MM.1S (cell line): Measurements from ENCODE around the gene ITGB6.

Experiments used
- DNase-seq: peaks from one replicate; pipeline ENCODE4 v3.0.0-alpha.2; 2015
- H2AFZ ChIP-seq: fragments of 300-600 bp; sonication (generic); 2 replicates; pipeline ENCODE4 v1.6.0; 2016; ENCODE audit warnings: antibody characterized with exemption, low read length
- H3F3A ChIP-seq: fragments of 300-600 bp; sonication (generic); 2 replicates; pipeline ENCODE4 v1.6.1; 2016; ENCODE audit warnings: mild to moderate bottlenecking, antibody characterized with exemption, low read length, moderate library complexity, mixed read lengths; ENCODE audit not compliant: insufficient read depth
- H3K27ac ChIP-seq: fragments of 300-600 bp; sonication (generic); 2 replicates; pipeline ENCODE4 v1.5.1; 2016; ENCODE audit warnings: mild to moderate bottlenecking, low read length
- H3K27me3 ChIP-seq: fragments of 300-600 bp; sonication (generic); replicated peaks from 2 replicates; pipeline ENCODE4 v1.6.0; 2016; ENCODE audit warnings: low read length; ENCODE audit not compliant: insufficient read depth
- H3K36me3 ChIP-seq: fragments of 300-600 bp; sonication (generic); replicated peaks from 2 replicates; pipeline ENCODE4 v1.6.1; 2016; ENCODE audit warnings: mild to moderate bottlenecking, low read length, mixed read lengths; ENCODE audit not compliant: insufficient read depth
- H3K4me1 ChIP-seq: fragments of 300-600 bp; sonication (generic); 2 replicates; pipeline ENCODE4 v1.6.1; 2016; ENCODE audit warnings: low read length, mixed read lengths
- H3K4me2 ChIP-seq: fragments of 300-600 bp; sonication (generic); 2 replicates; pipeline ENCODE4 v1.6.0; 2016; ENCODE audit warnings: low read depth, low read length
- H3K4me3 ChIP-seq: fragments of 300-600 bp; sonication (generic); 2 replicates; pipeline ENCODE4 v1.5.1; 2016; ENCODE audit warnings: low read length, mixed read lengths
- H3K79me2 ChIP-seq: fragments of 300-600 bp; sonication (generic); 2 replicates; pipeline ENCODE4 v1.6.1; 2016; ENCODE audit warnings: mixed run types, low read length, mixed read lengths
- H3K9ac ChIP-seq: fragments of 300-600 bp; sonication (generic); 2 replicates; pipeline ENCODE4 v1.6.1; 2016; ENCODE audit warnings: low read length, mixed read lengths
- H3K9me2 ChIP-seq: fragments of 300-600 bp; sonication (generic); replicated peaks from 2 replicates; pipeline ENCODE4 v1.6.1; 2016; ENCODE audit warnings: mild to moderate bottlenecking, low read length, mixed read lengths; ENCODE audit not compliant: insufficient read depth
- H3K9me3 ChIP-seq: fragments of 300-600 bp; sonication (generic); replicated peaks from 2 replicates; pipeline ENCODE4 v1.6.1; 2016; ENCODE audit warnings: mild to moderate bottlenecking, low read length, mixed read lengths; ENCODE audit not compliant: insufficient read depth
- H4K20me1 ChIP-seq: fragments of 300-600 bp; sonication (generic); 2 replicates; pipeline ENCODE4 v1.6.1; 2016; ENCODE audit warnings: mild to moderate bottlenecking, low read length, moderate library complexity, mixed read lengths; ENCODE audit not compliant: insufficient read depth
- CTCF ChIP-seq: fragments of 300-600 bp; sonication (generic); IDR thresholded peaks from 2 replicates; pipeline ENCODE4 v1.5.1; 2016; ENCODE audit warnings: antibody characterized with exemption, low read length, mixed read lengths
- EZH2 ChIP-seq: fragments of 300-600 bp; sonication (generic); optimal IDR thresholded peaks from 2 replicates; pipeline ENCODE3; 2017; ENCODE audit warnings: low read depth, mild to moderate bottlenecking, antibody characterized with exemption, low read length, mixed read lengths
- EZH2phosphoT487 ChIP-seq: fragments of 300-600 bp; sonication (generic); IDR thresholded peaks from 2 replicates; pipeline ENCODE4 v1.6.1; 2018; ENCODE audit warnings: antibody characterized with exemption, low read length

The ITGB6 gene

GRCh38 chr2:160239436-160239835 is 39.4 kb upstream of the ITGB6 start:
- TF ChIP-seq CTCF = no peak
- no peak for TF ChIP-seq EZH2
- no peak for TF ChIP-seq EZH2phosphoT487
- Histone ChIP-seq H3K4me2 (no peak overlapping the region), H3F3A (no peaks in the 10 kb centered on the region), H4K20me1 (no peaks in the 10 kb centered on the region), H3K9ac (no peak overlapping the region), H3K9me2 (no peaks in the 10 kb centered on the region), H3K4me1 (peaks cover 11% of the 10 kb centered on the region), H3K79me2 (no peaks in the 10 kb centered on the region), H2AFZ (no peak overlapping the region), H3K4me3 (no peak overlapping the region), H3K27ac (no peak overlapping the region), H3K9me3 (no peaks in the 10 kb centered on the region), H3K36me3 (no peaks in the 10 kb centered on the region), H3K27me3 (no peaks in the 10 kb centered on the region)
- DNase-seq = no peak

GRCh38 chr2:160238392-160238791 is 38.3 kb upstream of the ITGB6 start:
- no peak overlapping the region for H3K4me3 ChIP-seq
- H2AFZ ChIP-seq = no peak overlapping the region
- no peak overlapping the region for H3K9ac ChIP-seq
- H4K20me1 ChIP-seq = no peaks in the 10 kb centered on the region
- H3K36me3 ChIP-seq = no peaks in the 10 kb centered on the region
- H3K9me3 ChIP-seq = no peaks in the 10 kb centered on the region
- H3K4me1 ChIP-seq = peaks cover 9% of the 10 kb centered on the region
- no peak overlapping the region for H3K4me2 ChIP-seq
- H3K27ac ChIP-seq = no peak overlapping the region
- H3K9me2 ChIP-seq = no peaks in the 10 kb centered on the region
- no peaks in the 10 kb centered on the region for H3F3A ChIP-seq
- TF ChIP-seq CTCF (no peak), EZH2phosphoT487 (no peak), EZH2 (no peak)
- no peaks in the 10 kb centered on the region for H3K79me2 ChIP-seq
- H3K27me3 ChIP-seq = no peaks in the 10 kb centered on the region
- no peak for DNase-seq

- Histone ChIP-seq H3K9me3 (no peaks in the 10 kb centered on the region), H3K4me2 (no peak overlapping the region), H3K79me2 (no peaks in the 10 kb centered on the region), H3F3A (no peaks in the 10 kb centered on the region), H4K20me1 (no peaks in the 10 kb centered on the region), H3K36me3 (no peaks in the 10 kb centered on the region), H3K9me2 (no peaks in the 10 kb centered on the region), H3K27me3 (no peaks in the 10 kb centered on the region), H3K4me1 (no peaks in the 10 kb centered on the region), H3K9ac (no peak overlapping the region), H3K4me3 (no peak overlapping the region), H2AFZ (no peak overlapping the region), H3K27ac (no peak overlapping the region)
- DNase-seq = no peak
- TF ChIP-seq CTCF (no peak), EZH2 (no peak), EZH2phosphoT487 (no peak)
Measured at GRCh38 chr2:160232905-160233475, 32.9 kb upstream of the ITGB6 start.
